RPMI7951 (cell line): Measurements from ENCODE around the gene MKLN1. TPM values are rescaled to one million over a fixed set of nuclear protein-coding genes. Genes with fewer than 3 reads are reported as not detected.
"Not testable (repeated sequence)": the region's sequence is repeated elsewhere in the genome, so short reads cannot be mapped to it uniquely, and the experiment has no call there.

ENCODE experiments used
- DNase-seq: peaks from one replicate; pipeline ENCODE4 v3.0.0-alpha.2; 2012; ENCODE audit warnings: low read depth
- total RNA-seq: library from RNA; depleted of rRNA; stranded (reverse); fragments of >200 nt; shearing (Covaris generic); gene quantifications from 2 replicates; pipeline ENCODE4 v1.2.3, GENCODE V29; 2014

Gene MKLN1
- total RNA-seq, 1 experiment from 2014 or later, result 32.0 TPM

- DNase-seq, result peak; percentile 77
Observed at GRCh38 chr7:131501422-131501821, 173.7 kb downstream of the MKLN1 start.

GRCh38 chr7:131501930-131502685 is 174.4 kb downstream of the MKLN1 start:
- DNase-seq, result no peak

- peak; percentile 93 for DNase-seq
Observed at GRCh38 chr7:131502810-131503508, 175.3 kb downstream of the MKLN1 start.

GRCh38 chr7:131503639-131504038 is 176.0 kb downstream of the MKLN1 start:
- DNase-seq, result no peak

- no peak for DNase-seq
Observed at GRCh38 chr7:131504157-131504899, 176.7 kb downstream of the MKLN1 start.

- DNase-seq, result not testable (repeated sequence)
Observed at GRCh38 chr7:131505037-131505620, 177.5 kb downstream of the MKLN1 start.

GRCh38 chr7:131505636-131506557 is 178.2 kb downstream of the MKLN1 start:
- DNase-seq, result no peak

GRCh38 chr7:131506597-131506996 is 178.9 kb downstream of the MKLN1 start:
- DNase-seq, result no peak

- peak; percentile 73 for DNase-seq
Observed at GRCh38 chr7:131507592-131508331, 180.1 kb downstream of the MKLN1 start.

GRCh38 chr7:131508754-131509486 is 181.2 kb downstream of the MKLN1 start:
- DNase-seq, result no peak

- DNase-seq, result no peak
Observed at GRCh38 chr7:131509781-131510180, 182.1 kb downstream of the MKLN1 start.

- no peak for DNase-seq
Observed at GRCh38 chr7:131511071-131511470, 183.4 kb downstream of the MKLN1 start.

- DNase-seq, result no peak
Observed at GRCh38 chr7:131511774-131512535, 184.3 kb downstream of the MKLN1 start.

GRCh38 chr7:131513245-131514061 is 185.8 kb downstream of the MKLN1 start:
- DNase-seq, result peak; percentile 82

GRCh38 chr7:131515471-131515870 is 187.8 kb downstream of the MKLN1 start:
- not testable (repeated sequence) for DNase-seq

GRCh38 chr7:131517218-131517923 is 189.7 kb downstream of the MKLN1 start:
- no peak for DNase-seq

- no peak for DNase-seq
Observed at GRCh38 chr7:131518626-131519025, 190.9 kb downstream of the MKLN1 start.
